GM18870 (cell line): Measurements from ENCODE around the gene E4F1.
A peak's percentile ranks its signal among the peaks of the same experiment; 100 is the strongest.
"Not testable (repeated sequence)": the region's sequence is repeated elsewhere in the genome, so short reads cannot be mapped to it uniquely, and the experiment has no call there.

ENCODE experiments used
- ATAC-seq: cut with Tn5 transposase; IDR thresholded peaks from one replicate; pipeline ENCODE4 v1.9.1; 2021; ENCODE audit warnings: moderate library complexity; ENCODE audit not compliant: unreplicated experiment

The E4F1 gene

GRCh38 chr16:2240331-2240730, 16.9 kb downstream of the E4F1 start:
- not testable (repeated sequence) for ATAC-seq

GRCh38 chr16:2242598-2242997, 19.2 kb downstream of the E4F1 start:
- ATAC-seq, result no peak

- no peak for ATAC-seq
Measured at GRCh38 chr16:2243031-2243528, 19.7 kb downstream of the E4F1 start.

- no peak for ATAC-seq
Measured at GRCh38 chr16:2243781-2244180, 20.4 kb downstream of the E4F1 start.

GRCh38 chr16:2244301-2244700, 20.9 kb downstream of the E4F1 start:
- ATAC-seq, result no peak

GRCh38 chr16:2244926-2245795, 21.8 kb downstream of the E4F1 start:
- no peak for ATAC-seq

- no peak for ATAC-seq
Measured at GRCh38 chr16:2246301-2246885, 23.0 kb downstream of the E4F1 start.

- ATAC-seq, result no peak
Measured at GRCh38 chr16:2250652-2251295, 27.4 kb downstream of the E4F1 start.

GRCh38 chr16:2251296-2252111, 28.1 kb downstream of the E4F1 start, which contains the start of gene ECI1:
Gene ECI1, minus strand, starts transcription at chr16:2251587. Its CDS starts 21 bp downstream, at chr16:2251566.
- ATAC-seq, result peak; percentile 69

- no peak for ATAC-seq
Measured at GRCh38 chr16:2252806-2253148, 29.4 kb downstream of the E4F1 start.

GRCh38 chr16:2253293-2253692, 29.9 kb downstream of the E4F1 start:
- ATAC-seq, result no peak

GRCh38 chr16:2256531-2257140, 33.2 kb downstream of the E4F1 start:
- ATAC-seq, result no peak

GRCh38 chr16:2257726-2258125, 34.3 kb downstream of the E4F1 start:
- no peak for ATAC-seq

- ATAC-seq, result not testable (repeated sequence)
Measured at GRCh38 chr16:2258530-2258929, 35.1 kb downstream of the E4F1 start.

- ATAC-seq, result no peak
Measured at GRCh38 chr16:2260250-2260649, 36.9 kb downstream of the E4F1 start.

- ATAC-seq, result not testable (repeated sequence)
Measured at GRCh38 chr16:2263026-2263425, 39.6 kb downstream of the E4F1 start.

GRCh38 chr16:2266887-2267286, 43.5 kb downstream of the E4F1 start:
- ATAC-seq, result not testable (repeated sequence)

GRCh38 chr16:2267505-2267912, 44.1 kb downstream of the E4F1 start:
- ATAC-seq, result peak; percentile 26

- ATAC-seq, result peak; percentile 66
Measured at GRCh38 chr16:2267913-2268666, 44.7 kb downstream of the E4F1 start, which contains the start of gene RNPS1. Gene RNPS1, minus strand, starts transcription at chr16:2268126. Its CDS starts 3,483 bp downstream, at chr16:2264643.

GRCh38 chr16:2270070-2270462, 46.7 kb downstream of the E4F1 start:
- ATAC-seq, result no peak
